ENCODE results near the gene VPS33A.
A peak's percentile ranks its signal among the peaks of the same experiment; 100 is the strongest.
"Not testable (repeated sequence)": the region's sequence is repeated elsewhere in the genome, so short reads cannot be mapped to it uniquely, and the experiment has no call there.

Gene VPS33A

DNA sequence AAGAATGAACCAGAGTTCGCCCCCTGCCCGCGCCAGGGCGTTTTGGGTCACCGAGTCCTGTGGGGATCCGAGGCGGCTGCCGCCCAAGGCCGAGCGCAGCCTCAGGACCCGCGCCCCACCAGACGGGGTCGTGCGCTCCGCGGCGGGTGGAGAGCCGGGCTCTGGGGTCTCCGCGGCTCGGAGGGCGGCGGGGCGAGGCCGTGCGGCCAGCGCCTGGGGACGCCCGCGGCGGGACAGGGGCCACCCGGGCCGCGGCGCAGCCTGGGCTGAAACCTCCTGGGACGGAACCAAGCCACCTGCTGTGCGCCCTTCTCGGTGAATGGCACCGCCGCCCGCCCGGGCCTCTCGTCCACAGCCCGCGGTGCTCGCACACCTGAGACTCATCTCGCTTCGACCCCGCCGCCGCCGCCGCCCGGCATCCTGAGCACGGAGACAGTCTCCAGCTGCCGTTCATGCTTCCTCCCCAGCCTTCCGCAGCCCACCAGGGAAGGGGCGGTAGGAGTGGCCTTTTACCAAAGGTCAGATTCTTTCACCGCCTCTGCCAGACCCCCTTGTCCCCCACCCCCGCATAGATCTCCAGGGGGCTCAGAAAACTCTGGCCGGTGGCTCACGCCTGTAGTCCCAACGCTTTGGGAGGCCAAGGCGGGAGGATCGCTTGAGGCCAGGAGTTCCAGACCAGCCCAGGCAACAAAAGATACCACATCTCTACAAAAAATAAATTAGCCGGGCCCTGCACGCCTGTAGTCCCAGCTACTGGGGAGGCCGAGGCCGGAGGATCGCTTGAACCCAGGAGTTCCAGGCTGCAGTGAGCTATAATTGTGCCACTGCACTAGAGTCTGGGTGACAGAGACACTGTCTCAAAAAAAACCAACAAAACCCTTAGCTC is 61.9 kb downstream of the VPS33A start:
- peak overlapping the region; percentile 69 for H3K4me3 ChIP-seq (ENCODE audit: low read depth, low read length)

DNA sequence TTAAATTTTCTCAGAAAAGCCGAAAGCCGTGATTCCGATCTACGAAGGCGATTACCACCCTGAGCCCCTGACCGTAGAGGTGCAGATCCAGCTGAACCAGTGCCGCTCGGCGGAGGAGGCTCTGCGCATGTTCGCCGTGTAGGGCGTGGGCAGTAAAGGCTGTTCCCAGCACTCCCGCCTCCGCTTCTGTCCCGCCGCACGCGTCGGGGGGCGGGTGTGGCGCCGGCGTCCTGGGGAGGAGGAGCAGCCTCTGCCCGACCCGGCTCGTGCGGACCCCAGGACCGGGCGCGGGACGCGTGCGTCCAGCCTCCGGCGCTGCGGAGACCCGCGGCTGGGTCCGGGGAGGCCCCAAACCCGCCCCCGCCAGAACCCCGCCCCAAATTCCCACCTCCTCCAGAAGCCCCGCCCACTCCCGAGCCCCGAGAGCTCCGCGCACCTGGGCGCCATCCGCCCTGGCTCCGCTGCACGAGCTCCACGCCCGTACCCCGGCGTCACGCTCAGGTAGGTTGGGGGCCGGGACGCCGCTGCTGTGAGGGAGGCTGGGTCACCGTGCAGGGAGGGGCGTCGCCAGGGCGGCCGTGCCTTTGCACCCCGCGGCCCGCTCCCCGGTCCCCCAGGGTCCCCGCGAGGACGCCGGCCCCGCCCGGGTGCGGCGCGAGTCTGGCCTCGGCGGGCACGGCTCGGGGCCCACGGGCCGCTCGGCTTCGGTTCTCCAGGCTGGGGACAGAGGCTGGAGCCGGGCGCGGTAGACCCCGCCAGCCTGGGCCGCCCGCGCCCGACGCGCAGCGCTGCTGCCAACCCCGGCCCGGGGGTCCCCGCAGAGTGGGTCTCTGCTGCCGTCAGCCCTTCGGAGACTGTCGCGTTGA is 62.8 kb downstream of the VPS33A start, which contains the start of gene B3GNT4:
Gene B3GNT4, plus strand, starts transcription at position 409 of the 866 bp plus-strand sequence. CDS start 910 bp downstream, outside the sequence.
- H3K36me3 ChIP-seq (ENCODE audit: control insufficient read depth, insufficient read depth, low read length), result peaks cover 18% of the 10 kb centered on the region
- H3K4me3 ChIP-seq (ENCODE audit: low read depth, low read length), result peak within 1 kb of the TSS; percentile 69
- no peaks in the 10 kb centered on the region for H3K9me3 ChIP-seq (ENCODE audit: control insufficient read depth, insufficient read depth, low read length)
- peaks cover 46% of the 10 kb centered on the region for H3K27me3 ChIP-seq (ENCODE audit: control insufficient read depth, insufficient read depth, low read length)
- H3K4me1 ChIP-seq (ENCODE audit: control insufficient read depth, insufficient read depth, low read length), result peaks cover 11% of the 10 kb centered on the region; the same call in 1 of the 2 replicates
- H3K9ac ChIP-seq (ENCODE audit: low read depth, low read length), result no peak within 1 kb of the TSS
- no peak within 1 kb of the TSS for H3K27ac ChIP-seq (ENCODE audit: low read depth, low read length)

More for the DNA sequence above, 61.9 kb downstream of the VPS33A start:
- peaks cover 26% of the 10 kb centered on the region for H3K36me3 ChIP-seq (ENCODE audit: control insufficient read depth, insufficient read depth, low read length)
- H3K9me3 ChIP-seq (ENCODE audit: control insufficient read depth, insufficient read depth, low read length), result no peaks in the 10 kb centered on the region
- H3K27ac ChIP-seq (ENCODE audit: low read depth, low read length), result no peak overlapping the region
- peaks cover 11% of the 10 kb centered on the region; the same call in 1 of the 2 replicates for H3K4me1 ChIP-seq (ENCODE audit: control insufficient read depth, insufficient read depth, low read length)
- H3K27me3 ChIP-seq (ENCODE audit: control insufficient read depth, insufficient read depth, low read length), result peaks cover 46% of the 10 kb centered on the region
- no peak overlapping the region for H3K9ac ChIP-seq (ENCODE audit: low read depth, low read length)

DNA sequence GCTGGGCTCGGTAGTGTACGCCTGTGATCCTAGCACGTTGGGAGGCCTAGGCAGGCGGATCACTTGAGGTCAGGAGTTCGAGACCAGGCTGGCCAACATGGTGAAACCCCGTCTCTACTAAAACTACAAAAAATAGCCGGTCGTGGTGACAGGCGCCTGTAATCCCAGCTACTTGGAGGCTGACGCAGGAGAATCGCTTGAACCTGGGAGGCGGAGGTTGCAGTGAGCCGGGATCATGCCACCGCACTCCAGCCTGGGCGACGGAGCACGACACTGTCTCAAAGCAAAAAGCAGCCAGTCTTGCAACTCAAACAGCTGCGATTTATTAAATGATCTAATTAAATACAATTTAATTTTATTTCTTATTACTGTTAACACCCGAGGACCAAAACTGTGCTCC is 63.5 kb downstream of the VPS33A start:
- H3K4me1 ChIP-seq (ENCODE audit: control insufficient read depth, insufficient read depth, low read length); H3K9ac ChIP-seq (ENCODE audit: low read depth, low read length); H3K9me3 ChIP-seq (ENCODE audit: control insufficient read depth, insufficient read depth, low read length); H3K27ac ChIP-seq (ENCODE audit: low read depth, low read length): not testable (repeated sequence)
- Histone ChIP-seq H3K36me3 (ENCODE audit: control insufficient read depth, insufficient read depth, low read length) (peaks cover 11% of the 10 kb centered on the region), H3K4me3 (ENCODE audit: low read depth, low read length) (peak overlapping the region; percentile 69), H3K27me3 (ENCODE audit: control insufficient read depth, insufficient read depth, low read length) (peaks cover 46% of the 10 kb centered on the region)

DNA sequence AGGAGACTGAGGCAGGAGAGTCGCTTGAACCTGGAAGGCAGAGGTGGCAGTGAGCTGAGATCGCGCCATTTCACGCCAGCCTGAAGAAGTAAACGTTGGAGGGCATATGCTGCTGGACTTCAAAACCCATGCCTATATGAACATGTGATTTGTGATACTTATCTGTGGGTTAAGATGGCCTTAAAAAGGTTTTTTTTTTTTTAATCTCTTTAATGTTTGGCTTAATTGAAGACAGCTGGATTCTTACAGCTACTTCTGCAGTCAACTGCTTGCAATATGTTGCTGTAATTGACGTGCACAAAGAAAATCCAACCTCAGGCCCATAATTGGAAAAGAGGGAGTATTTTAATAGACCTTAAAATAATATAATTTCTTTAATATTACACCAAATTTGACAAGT is 64.3 kb downstream of the VPS33A start:
- H3K27ac ChIP-seq (ENCODE audit: low read depth, low read length), result no peak overlapping the region
- H3K4me1 ChIP-seq (ENCODE audit: control insufficient read depth, insufficient read depth, low read length), result 0 out of 2 replicates have a peak, but pooled peaks cover 3% of the 10 kb centered on the region
- peaks cover 3% of the 10 kb centered on the region for H3K36me3 ChIP-seq (ENCODE audit: control insufficient read depth, insufficient read depth, low read length)
- no peak overlapping the region for H3K4me3 ChIP-seq (ENCODE audit: low read depth, low read length)
- peaks cover 46% of the 10 kb centered on the region for H3K27me3 ChIP-seq (ENCODE audit: control insufficient read depth, insufficient read depth, low read length)
- no peaks in the 10 kb centered on the region for H3K9me3 ChIP-seq (ENCODE audit: control insufficient read depth, insufficient read depth, low read length)
- no peak overlapping the region for H3K9ac ChIP-seq (ENCODE audit: low read depth, low read length)

DNA sequence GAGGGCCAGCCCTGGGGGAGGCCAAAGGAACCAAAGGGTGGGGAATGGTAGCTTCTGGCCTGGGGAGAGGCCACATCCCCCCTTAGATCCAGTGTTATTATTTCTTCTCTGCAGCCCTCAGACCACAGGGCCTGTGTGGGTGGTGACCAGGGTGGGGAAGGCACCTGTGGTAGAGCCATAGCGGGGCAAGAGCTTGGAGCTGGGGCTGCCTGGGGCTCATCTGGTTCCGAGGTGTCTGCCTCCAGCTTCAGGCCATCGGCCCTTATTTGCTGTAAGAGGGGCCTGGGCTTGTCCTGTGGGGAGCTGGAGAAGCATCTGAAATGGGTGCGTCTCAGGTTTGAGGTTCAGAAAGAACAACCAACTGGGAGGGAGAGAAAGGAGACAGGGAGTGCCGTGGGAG is 64.9 kb downstream of the VPS33A start:
- Histone ChIP-seq H3K36me3 (ENCODE audit: control insufficient read depth, insufficient read depth, low read length) (no peaks in the 10 kb centered on the region), H3K4me1 (ENCODE audit: control insufficient read depth, insufficient read depth, low read length) (0 out of 2 replicates have a peak, but pooled peaks cover 3% of the 10 kb centered on the region), H3K27ac (ENCODE audit: low read depth, low read length) (no peak overlapping the region), H3K9me3 (ENCODE audit: control insufficient read depth, insufficient read depth, low read length) (no peaks in the 10 kb centered on the region), H3K27me3 (ENCODE audit: control insufficient read depth, insufficient read depth, low read length) (peaks cover 44% of the 10 kb centered on the region), H3K9ac (ENCODE audit: low read depth, low read length) (no peak overlapping the region), H3K4me3 (ENCODE audit: low read depth, low read length) (no peak overlapping the region)

DNA sequence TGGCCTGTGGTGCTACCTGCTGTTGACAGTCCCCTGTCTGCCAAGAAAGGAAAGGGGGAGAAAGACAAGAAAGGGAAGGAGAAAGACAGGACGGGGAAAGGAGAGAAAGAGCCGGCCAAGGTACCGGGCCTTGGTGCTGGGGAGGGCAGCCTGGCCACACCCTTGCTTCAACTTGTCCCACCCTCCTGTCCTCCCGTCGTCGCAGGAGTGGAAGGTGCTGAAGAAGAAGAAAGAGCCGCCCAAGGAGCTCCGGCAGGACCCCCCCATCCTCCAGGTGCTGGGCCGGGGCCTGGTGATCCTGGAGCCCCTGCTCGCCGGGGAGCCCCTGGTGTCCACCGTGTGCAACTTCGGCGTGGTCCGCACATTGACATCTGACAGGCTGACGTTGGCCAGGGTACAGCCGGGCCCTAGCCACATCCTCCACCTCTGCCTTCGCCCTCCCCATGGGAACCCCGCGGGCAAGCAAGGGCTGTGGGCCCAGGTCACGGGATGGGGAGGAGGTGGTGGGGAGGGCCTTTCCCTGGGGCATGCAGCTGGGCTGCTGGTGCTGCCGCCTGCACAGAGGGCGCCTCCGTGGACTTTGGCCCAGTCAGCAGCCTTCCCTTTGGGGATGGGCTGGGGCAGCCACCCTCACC is 65.6 kb downstream of the VPS33A start:
- H3K9ac ChIP-seq (ENCODE audit: low read depth, low read length), result no peak overlapping the region
- H3K4me3 ChIP-seq (ENCODE audit: low read depth, low read length), result no peak overlapping the region
- H3K27me3 ChIP-seq (ENCODE audit: control insufficient read depth, insufficient read depth, low read length), result peaks cover 36% of the 10 kb centered on the region
- 0 out of 2 replicates have a peak, but pooled peaks cover 3% of the 10 kb centered on the region for H3K4me1 ChIP-seq (ENCODE audit: control insufficient read depth, insufficient read depth, low read length)
- no peaks in the 10 kb centered on the region for H3K9me3 ChIP-seq (ENCODE audit: control insufficient read depth, insufficient read depth, low read length)
- H3K27ac ChIP-seq (ENCODE audit: low read depth, low read length), result no peak overlapping the region
- no peaks in the 10 kb centered on the region for H3K36me3 ChIP-seq (ENCODE audit: control insufficient read depth, insufficient read depth, low read length)

DNA sequence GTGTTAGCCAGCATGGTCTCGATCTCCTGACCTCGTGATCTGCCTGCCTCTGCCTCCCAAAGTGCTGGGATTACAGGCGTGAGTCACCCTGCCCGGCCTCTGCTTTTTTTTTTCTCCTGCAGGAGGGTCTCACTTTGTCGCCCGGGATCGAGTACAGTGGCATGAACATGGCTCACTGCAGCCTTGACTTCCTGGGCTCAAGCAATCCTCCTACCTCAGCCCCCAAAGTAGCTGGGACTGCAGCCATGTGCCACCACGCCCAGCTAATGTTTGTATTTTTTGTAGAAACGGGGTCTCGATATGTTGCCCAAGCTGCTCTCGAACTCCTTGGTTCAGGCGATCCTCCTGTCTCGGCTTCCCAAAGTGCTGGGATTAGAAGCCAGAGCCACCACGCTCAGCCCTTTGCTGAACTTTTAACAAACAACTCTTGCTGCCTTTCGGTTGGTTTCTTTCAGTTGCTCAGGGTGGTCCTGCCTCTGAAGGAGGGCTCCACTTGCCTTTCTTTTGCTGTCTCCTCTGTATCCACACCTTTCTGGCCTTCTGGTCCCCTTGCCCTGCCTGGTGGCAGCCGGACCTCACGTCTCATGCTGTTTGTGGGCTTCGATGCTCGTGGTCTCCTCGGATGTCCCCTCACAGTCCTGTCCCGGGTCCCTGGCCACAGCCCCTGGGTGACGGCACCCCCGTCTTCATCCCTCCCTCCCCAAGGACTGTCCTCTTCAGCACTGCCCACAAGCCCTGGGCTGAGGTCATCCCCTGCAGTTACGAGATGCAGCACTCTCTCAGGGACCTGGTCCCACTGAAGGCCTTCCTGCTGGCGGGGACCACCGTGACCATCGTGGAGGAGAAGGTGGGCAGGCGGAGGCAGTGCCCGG is 66.6 kb downstream of the VPS33A start:
- Histone ChIP-seq H3K4me1 (ENCODE audit: control insufficient read depth, insufficient read depth, low read length) (no peaks in the 10 kb centered on the region), H3K4me3 (ENCODE audit: low read depth, low read length) (no peak overlapping the region), H3K27me3 (ENCODE audit: control insufficient read depth, insufficient read depth, low read length) (peaks cover 27% of the 10 kb centered on the region), H3K9me3 (ENCODE audit: control insufficient read depth, insufficient read depth, low read length) (no peaks in the 10 kb centered on the region), H3K27ac (ENCODE audit: low read depth, low read length) (no peak overlapping the region), H3K9ac (ENCODE audit: low read depth, low read length) (no peak overlapping the region), H3K36me3 (ENCODE audit: control insufficient read depth, insufficient read depth, low read length) (no peaks in the 10 kb centered on the region)

DNA sequence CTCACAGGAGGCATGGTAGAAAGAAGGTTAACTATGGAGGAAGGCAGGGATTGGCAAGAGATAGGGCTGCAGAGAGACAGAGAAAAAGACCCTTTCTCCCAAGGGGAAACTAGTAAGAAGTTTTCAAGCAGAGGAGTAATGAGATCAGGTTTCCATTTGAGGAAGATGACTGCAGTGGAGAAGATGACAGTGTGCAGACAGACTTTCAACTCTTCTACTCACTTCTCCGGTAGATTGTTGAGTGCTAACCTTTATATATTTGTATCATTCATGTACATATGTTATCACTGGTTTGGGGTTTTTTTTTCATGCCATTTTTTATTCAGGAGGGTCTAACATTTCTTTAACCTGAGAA is 68.7 kb downstream of the VPS33A start:
- Histone ChIP-seq H3K4me3 (ENCODE audit: low read depth, low read length) (no peak overlapping the region), H3K4me1 (ENCODE audit: control insufficient read depth, insufficient read depth, low read length) (no peaks in the 10 kb centered on the region), H3K36me3 (ENCODE audit: control insufficient read depth, insufficient read depth, low read length) (no peaks in the 10 kb centered on the region), H3K9ac (ENCODE audit: low read depth, low read length) (no peak overlapping the region), H3K27ac (ENCODE audit: low read depth, low read length) (no peak overlapping the region), H3K27me3 (ENCODE audit: control insufficient read depth, insufficient read depth, low read length) (peaks cover 8% of the 10 kb centered on the region), H3K9me3 (ENCODE audit: control insufficient read depth, insufficient read depth, low read length) (no peaks in the 10 kb centered on the region)

DNA sequence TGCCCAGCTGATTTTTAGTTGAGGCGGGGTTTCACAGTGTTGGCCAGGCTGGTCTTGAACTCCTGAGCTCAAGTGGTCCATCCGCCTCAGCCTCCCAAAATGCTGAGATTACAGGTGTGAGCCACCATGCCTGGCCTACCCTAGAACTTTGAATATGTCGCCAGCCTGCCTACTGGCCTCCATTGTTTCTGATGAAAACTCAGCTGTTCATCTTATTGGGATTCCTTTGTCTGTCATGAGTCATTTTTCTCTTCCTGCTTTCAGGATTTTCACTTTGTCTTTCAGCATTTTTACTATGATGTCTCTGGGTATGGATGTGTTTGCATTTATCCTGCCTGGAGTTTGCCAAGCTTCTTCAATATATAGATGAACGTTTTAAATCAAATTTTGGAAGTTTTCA is 70.9 kb downstream of the VPS33A start:
- no peak overlapping the region for H3K27ac ChIP-seq (ENCODE audit: low read depth, low read length)
- H3K27me3 ChIP-seq (ENCODE audit: control insufficient read depth, insufficient read depth, low read length), result no peaks in the 10 kb centered on the region
- H3K4me1 ChIP-seq (ENCODE audit: control insufficient read depth, insufficient read depth, low read length), result no peaks in the 10 kb centered on the region
- H3K36me3 ChIP-seq (ENCODE audit: control insufficient read depth, insufficient read depth, low read length), result no peaks in the 10 kb centered on the region
- no peak overlapping the region for H3K9ac ChIP-seq (ENCODE audit: low read depth, low read length)
- H3K9me3 ChIP-seq (ENCODE audit: control insufficient read depth, insufficient read depth, low read length), result no peaks in the 10 kb centered on the region
- no peak overlapping the region for H3K4me3 ChIP-seq (ENCODE audit: low read depth, low read length)

DNA sequence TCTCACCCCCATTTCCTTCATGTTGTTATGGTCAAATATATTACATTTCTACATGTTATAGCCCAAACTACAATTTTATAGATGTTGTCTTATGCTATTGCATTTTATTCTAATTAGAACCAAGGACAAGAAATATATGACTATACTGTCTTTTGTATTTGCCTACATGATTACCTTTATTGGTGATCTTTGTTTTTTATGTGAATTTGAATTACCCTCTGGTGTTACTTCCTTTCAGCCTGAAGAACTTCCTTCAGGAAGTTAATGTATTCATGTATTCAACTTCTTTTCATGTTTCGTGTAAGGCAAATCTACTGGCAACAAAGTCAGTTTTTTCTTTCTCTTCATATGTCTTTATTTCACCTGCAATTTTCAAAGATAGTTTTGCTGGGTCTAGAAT is 71.5 kb downstream of the VPS33A start:
- H3K4me3 ChIP-seq (ENCODE audit: low read depth, low read length), result no peak overlapping the region
- H3K36me3 ChIP-seq (ENCODE audit: control insufficient read depth, insufficient read depth, low read length), result no peaks in the 10 kb centered on the region
- no peak overlapping the region for H3K27ac ChIP-seq (ENCODE audit: low read depth, low read length)
- no peaks in the 10 kb centered on the region for H3K4me1 ChIP-seq (ENCODE audit: control insufficient read depth, insufficient read depth, low read length)
- H3K27me3 ChIP-seq (ENCODE audit: control insufficient read depth, insufficient read depth, low read length), result no peaks in the 10 kb centered on the region
- H3K9me3 ChIP-seq (ENCODE audit: control insufficient read depth, insufficient read depth, low read length), result no peaks in the 10 kb centered on the region
- H3K9ac ChIP-seq (ENCODE audit: low read depth, low read length), result no peak overlapping the region

All from HUES48 (cell line).